HL-60/S4 treated with retinoic acid at 250 ng/mL for 4 days and 3 days (cell line): ENCODE measurements around the gene BSN.
"Not testable (repeated sequence)": the region's sequence is repeated elsewhere in the genome, so short reads cannot be mapped to it uniquely, and the experiment has no call there.

ENCODE experiments used
- in situ Hi-C: fragments of 300-500 bp; cut with MboI; formaldehyde crosslinking; loops from 2 replicates; pipeline ENCODE4 v1.7.0; 2022; ENCODE audit warnings: low sequenced_read_pairs

BSN gene

DNA sequence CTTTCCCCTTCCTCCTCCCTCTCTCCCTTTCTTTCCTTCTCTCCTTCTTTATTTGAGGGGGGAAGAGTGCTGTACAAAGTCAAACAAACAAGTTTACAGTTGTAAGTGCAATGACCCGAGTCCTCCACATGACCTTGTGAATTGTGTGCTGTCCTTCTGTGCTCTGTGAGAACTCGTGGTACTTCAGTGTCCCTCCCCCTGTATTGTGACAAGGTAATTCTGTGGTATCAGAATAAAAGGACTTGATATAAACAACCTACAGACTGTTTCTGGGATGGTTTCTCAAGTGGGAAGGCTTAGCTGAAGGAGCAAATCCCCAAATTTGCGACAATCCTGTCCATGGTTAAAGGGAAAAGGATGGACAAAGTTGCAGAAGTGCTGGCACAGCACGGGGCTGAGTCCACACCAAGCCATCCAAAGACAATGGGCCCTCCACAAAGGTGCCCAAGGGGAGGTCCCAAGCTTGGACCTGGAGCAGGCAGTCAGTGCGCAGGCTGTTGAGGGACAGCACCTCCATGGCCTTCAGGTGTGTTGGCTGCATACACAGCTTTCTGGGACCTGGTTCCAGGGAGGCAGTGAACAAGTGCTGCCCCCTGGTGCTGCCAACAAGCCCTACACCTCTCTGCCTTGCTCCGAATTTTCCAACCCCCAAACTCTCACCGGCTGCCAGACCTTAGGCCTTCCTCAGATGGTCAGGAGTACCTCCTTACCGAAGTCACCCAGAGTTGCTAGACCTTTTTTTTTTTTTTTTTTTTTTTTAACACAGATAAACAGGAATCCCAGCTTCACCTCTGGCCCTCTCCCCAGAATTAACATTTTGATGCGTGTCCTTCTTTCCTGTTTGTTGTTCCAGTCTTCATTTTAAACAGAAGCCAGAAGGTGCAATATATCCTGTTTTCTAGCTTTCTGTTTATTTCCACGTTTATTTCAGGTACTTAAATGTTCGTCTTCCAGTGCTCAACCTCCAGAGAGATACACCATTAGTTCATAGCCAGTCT lies 117.3 kb downstream of the BSN start:
- in situ Hi-C loops = no loop called here

DNA sequence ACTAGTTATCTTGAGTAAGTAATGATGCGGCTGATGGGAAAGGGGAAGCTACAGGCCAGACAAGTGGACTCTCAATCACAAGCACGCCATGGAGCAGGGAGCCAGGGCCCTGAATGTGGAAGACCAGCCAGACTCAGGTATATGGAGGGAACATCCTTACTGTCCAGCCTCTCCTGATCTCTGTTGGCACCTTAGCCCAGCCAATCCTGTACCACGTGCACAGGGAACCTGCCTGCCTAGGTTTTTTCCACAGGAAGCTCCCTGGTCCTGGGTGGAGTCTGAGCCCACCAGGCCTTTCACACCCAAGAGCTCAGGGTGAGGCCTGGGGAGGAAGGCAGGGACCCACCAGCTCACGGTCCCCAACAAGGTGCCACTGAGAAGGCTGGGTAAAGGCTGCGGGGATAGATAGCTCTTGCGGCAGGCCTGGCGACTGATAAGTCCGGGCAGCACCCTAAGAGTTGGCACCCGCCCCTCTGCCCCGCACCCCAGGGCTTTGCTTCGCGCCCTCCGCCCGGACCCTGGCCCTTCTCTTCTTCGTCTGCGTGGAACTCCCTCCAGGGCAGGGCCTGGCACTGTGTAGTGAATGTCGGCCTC lies 118.9 kb downstream of the BSN start:
- in situ Hi-C loops = no loop called here

- in situ Hi-C loops = no loop called here
Measured at GRCh38 chr3:49673715-49674496, 119.6 kb downstream of the BSN start, which contains the start of gene APEH. Gene APEH, plus strand, starts transcription at chr3:49674351. Its CDS starts 51 bp downstream, at chr3:49674402.

DNA sequence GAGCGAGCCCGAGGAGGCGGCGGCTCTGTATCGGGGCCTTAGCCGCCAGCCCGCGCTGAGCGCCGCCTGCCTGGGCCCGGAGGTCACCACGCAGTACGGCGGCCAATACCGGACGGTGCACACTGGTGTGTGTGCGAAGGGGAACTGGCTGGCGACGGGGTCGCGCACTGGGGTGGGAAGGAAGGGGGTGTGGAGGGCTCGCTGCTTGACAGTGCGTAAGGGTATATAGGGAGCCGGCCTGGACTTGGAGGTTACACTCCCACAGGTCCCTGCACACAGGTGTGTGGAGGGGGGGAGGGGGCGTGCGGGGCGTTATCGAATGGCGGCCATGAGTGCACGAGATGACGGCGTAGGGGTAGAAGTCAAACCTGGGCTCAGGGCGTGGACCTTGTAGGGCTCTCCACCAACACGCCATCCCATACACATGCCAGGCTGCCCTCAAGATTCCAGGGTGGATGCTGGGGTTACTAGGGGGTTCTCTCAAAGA lies 120.3 kb downstream of the BSN start:
- in situ Hi-C loops = no loop called here

- in situ Hi-C loops = no loop called here
Measured at GRCh38 chr3:49675912-49676311, 121.6 kb downstream of the BSN start.

- in situ Hi-C loops = no loop called here
Measured at GRCh38 chr3:49680493-49681231, 126.4 kb downstream of the BSN start.

DNA sequence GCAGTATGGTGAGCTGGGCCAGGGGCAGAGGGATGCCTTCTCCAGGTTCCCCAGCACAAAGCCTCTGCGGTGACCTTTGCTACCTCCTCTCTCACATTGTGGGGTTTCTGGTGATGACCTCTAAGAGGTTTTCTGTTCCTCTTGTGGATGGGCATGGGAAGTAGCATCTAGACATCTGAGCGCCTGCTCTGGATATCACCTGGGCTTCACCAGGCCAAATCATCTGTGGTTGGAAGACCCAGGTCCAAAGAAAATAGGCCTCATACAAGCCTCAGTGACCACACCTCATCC lies 126.9 kb downstream of the BSN start:
- in situ Hi-C loops = no loop called here

- in situ Hi-C loops = no loop called here
Measured at GRCh38 chr3:49681543-49681942, 127.3 kb downstream of the BSN start.

DNA sequence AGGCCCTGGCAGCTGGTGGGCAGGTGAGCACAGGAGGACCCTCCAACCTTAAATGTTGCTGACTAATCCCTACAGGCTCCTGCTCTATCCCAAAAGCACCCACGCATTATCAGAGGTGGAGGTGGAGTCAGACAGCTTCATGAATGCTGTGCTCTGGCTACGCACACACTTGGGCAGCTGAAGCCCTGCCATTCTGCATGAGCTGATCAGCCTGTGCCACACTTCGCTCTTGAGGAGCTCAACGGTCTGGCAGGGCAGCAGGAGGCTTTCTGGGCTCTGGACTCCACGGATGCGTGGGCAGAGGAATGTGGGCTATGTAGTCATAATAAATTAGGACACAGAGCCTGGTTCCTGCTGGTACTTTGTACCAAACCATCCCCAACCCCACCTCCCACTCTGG lies 128.9 kb downstream of the BSN start:
- in situ Hi-C loops = no loop called here

- in situ Hi-C loops = not testable (repeated sequence)
Measured at GRCh38 chr3:49684453-49684852, 130.2 kb downstream of the BSN start.

DNA sequence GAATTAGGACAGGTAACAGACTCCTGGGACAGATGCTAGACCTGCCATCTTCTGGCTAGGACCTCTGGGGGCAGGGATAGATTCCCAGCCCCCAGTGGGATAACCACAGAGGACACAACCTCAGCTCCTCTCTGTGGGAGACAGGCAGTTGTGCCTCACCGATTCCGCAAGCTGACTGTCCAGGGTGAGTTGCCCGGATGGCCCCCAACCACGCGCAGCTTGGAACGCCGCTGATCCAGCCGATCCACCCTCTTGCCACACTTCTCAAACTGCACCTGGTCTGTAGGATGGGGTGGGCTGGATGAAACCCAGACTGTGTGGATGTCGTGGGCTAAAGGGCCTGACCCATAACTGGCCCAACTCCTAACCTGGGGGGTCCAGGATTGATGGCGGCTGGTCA lies 130.8 kb downstream of the BSN start:
- in situ Hi-C loops = not testable (repeated sequence)

GRCh38 chr3:49685846-49686245 lies 131.6 kb downstream of the BSN start:
- in situ Hi-C loops = not testable (repeated sequence)

GRCh38 chr3:49686346-49686745 lies 132.1 kb downstream of the BSN start:
- in situ Hi-C loops = not testable (repeated sequence)

- in situ Hi-C loops = not testable (repeated sequence)
Measured at GRCh38 chr3:49686769-49687423, 132.6 kb downstream of the BSN start.

DNA sequence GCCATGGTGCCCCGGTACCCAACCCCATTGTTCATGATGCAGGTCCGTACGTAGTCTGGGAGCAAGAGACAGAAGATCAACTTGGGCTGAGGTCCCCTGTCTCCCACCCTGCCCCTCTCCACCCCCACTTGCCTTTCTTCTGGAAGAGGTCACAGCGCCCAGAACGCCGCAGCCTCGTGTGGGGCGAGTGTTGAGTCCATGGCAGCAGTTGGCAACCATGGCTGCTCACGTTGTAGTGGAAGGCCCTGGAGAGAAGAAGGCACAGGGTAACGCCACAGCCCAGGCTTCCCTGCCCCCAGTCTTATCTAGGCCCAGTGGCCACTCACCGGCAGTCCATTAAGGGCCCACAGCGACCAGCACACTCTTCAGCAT lies 133.1 kb downstream of the BSN start:
- in situ Hi-C loops = not testable (repeated sequence)

- in situ Hi-C loops = not testable (repeated sequence)
Measured at GRCh38 chr3:49688338-49689045, 134.2 kb downstream of the BSN start.

GRCh38 chr3:49689046-49689907 lies 135.0 kb downstream of the BSN start, which contains the start of the genes MST1 and RNF123:
Gene MST1, minus strand, starts transcription at chr3:49689474. Its CDS starts 783 bp downstream, at chr3:49688691.
Gene RNF123, plus strand, starts transcription at chr3:49689557. Its CDS starts 1,609 bp downstream, at chr3:49691166.
- in situ Hi-C loops = no loop called here

- in situ Hi-C loops = not testable (repeated sequence)
Measured at GRCh38 chr3:49689908-49690624, 135.8 kb downstream of the BSN start.
